ENCODE measurements around the gene LGR4. TPM values are rescaled to one million over a fixed set of nuclear protein-coding genes. Genes with fewer than 3 reads are reported as not detected.

Gene LGR4, protein sequence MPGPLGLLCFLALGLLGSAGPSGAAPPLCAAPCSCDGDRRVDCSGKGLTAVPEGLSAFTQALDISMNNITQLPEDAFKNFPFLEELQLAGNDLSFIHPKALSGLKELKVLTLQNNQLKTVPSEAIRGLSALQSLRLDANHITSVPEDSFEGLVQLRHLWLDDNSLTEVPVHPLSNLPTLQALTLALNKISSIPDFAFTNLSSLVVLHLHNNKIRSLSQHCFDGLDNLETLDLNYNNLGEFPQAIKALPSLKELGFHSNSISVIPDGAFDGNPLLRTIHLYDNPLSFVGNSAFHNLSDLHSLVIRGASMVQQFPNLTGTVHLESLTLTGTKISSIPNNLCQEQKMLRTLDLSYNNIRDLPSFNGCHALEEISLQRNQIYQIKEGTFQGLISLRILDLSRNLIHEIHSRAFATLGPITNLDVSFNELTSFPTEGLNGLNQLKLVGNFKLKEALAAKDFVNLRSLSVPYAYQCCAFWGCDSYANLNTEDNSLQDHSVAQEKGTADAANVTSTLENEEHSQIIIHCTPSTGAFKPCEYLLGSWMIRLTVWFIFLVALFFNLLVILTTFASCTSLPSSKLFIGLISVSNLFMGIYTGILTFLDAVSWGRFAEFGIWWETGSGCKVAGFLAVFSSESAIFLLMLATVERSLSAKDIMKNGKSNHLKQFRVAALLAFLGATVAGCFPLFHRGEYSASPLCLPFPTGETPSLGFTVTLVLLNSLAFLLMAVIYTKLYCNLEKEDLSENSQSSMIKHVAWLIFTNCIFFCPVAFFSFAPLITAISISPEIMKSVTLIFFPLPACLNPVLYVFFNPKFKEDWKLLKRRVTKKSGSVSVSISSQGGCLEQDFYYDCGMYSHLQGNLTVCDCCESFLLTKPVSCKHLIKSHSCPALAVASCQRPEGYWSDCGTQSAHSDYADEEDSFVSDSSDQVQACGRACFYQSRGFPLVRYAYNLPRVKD
- total RNA-seq (2022; extraction: Qiagen RNA extraction; ENCODE audit: low read depth) = 35.9 to 44.7 TPM (median 41.0 TPM) in 5 replicates

DNA sequence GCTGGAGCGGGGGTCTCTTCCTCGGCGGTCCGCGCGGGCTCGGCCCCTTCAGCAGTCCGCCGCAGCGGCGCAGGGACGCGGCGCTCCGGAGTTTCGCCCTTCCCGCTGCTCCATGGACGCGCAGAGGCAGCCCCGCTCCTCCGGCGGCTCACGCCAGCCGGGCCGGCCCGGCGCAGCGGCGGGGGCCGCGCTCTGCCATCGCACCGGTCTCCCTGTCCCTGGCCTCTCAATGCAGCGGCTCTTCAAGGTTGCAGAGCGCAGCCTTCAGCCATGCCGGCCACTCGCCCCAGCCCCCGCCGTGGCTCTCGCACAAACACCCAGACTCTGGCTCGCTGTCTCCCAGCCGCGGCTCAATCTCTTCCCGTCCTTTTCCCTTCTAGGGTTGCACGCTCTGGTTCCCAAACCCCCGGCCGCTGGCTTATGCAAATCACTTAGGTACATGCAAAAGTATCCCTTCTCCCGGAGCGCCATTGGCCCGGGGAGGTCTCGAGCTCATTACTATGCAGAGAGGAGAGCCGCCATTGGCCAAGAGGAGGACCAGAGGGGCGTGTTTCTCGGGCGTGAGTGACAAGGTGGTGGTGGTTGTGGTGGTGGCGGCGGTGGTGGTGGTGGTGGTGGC, at the start of gene LGR4:
LGR4 (minus strand) TSS at position 393 of the 619 bp plus-strand sequence. CDS start 488 bp downstream, outside the sequence.

DNA sequence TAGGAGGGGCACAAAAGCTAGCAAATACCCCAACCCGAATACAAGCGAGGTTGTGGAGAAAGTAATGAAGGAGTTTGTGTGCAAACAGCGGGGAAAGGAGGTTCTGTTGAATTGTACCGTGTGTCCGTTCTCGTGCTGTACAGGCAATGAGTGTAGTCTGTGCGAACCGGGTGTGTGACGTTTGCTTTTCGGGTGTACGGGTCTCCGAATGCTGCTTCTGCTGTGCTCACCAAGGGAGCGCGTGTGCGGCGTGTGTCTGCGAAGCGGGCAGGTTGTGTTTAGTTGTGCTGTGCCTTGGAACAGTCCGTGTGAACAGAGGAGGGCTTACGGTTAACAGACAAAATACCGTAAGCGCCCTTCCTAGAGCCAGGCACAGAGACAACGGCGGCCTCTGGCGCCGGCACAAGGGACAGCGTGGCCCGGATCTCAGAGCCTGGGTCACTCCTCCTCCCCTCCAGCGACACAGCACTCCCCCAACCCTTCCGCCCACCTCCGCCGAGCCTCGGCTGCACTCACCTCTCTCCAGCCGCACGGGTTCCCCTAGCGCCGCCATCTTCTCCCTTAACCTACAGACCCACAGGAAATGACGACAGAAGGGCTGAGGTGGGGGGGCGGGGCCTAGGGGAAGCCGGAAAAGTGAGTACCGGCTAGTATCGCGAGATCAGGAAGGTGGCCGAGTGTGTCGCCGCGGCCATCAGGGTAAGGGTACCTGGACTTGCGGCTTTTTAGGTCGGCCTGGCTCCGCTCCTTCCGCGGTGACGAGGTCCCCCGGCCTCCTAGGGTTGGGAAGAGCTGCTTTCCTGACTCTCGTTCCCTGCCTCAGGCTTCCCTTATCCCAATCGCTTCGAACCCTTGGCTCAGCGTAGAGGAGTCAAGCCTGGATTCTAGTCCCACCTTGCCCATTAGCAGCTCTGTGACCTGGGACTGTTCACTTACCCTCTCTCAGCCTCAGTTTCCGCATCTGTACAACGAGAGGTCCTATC, 33.9 kb upstream of the LGR4 start, which contains the start of gene LIN7C:
LIN7C (minus strand) TSS at position 570 of the 983 bp plus-strand sequence; CDS start at position 553, 17 bp downstream.

DNA sequence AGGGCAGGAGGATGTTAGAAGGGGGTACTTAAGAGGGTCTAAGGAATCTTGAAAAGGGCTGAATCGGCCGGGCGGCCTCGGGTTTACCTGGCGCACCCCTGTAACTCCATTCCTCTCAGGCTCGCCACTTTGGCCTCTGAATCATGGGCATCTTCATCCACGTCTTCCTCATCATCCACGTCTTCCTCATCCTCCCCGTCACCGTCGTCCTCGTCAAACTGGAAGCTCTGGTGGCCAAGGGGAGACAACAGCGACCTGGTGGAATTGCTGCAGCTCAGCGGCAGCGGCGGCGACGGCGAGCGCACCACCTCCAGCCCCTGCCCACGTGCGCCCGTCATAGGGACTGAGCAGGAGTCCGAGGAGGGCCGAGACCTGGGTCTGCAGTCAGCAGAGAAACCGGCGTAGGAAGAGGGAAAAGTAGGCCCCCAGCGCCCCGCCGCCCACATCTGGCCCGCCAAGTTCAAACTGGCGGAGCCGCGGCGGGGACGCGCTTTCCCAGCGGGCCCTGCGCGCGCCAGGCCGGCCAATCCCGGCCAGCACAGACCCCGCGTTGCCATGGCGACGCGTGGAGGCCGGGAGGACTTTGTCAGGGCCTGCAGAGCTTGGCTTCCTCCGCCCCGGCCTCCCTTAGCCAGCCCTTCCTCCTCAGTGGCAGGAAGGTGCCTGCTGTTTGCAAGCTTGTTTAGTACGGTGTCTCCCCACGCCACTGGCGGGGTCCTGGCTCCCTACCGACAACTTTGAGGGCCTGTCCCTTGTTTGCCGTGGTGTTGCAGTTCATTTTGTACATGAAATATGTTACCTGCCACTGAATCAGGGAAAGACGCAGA, 109.6 kb downstream of the LGR4 start, which contains the start of gene CCDC34:
CCDC34 (minus strand) TSS at position 467 of the 827 bp plus-strand sequence; CDS start at position 446, 21 bp downstream.

Other genes starting within 250 kb of the LGR4 start
- 29.2 to 35.2 TPM (median 33.7 TPM) in 5 replicates for gene CCDC34, start 109.6 kb downstream of the LGR4 start, total RNA-seq (2022; extraction: Qiagen RNA extraction; ENCODE audit: low read depth)
- gene LIN7C, start 34.0 kb upstream of the LGR4 start, total RNA-seq (2022; extraction: Qiagen RNA extraction; ENCODE audit: low read depth) = 5.2 to 10.4 TPM (median 6.8 TPM) in 5 replicates
- 7.3 to 11.4 TPM (median 8.2 TPM) in 5 replicates for gene BDNF, start 227.7 kb upstream of the LGR4 start, total RNA-seq (2022; extraction: Qiagen RNA extraction; ENCODE audit: low read depth)

Data from A549 treated with CpdA at 1 μM for 4 hours (cell line).